H9 (cell line): ENCODE measurements around the gene OR6N1. TPM values are rescaled to one million over a fixed set of nuclear protein-coding genes. Genes with fewer than 3 reads are reported as not detected.

Experiments used
- DNase-seq: peaks from one replicate; pipeline ENCODE4 v3.0.0-alpha.2; 2017
- H2AFZ ChIP-seq: one replicate; pipeline ENCODE4 v1.6.1; 2013; ENCODE audit warnings: mild to moderate bottlenecking, low read length, control low read depth, moderate library complexity
- H2AK5ac ChIP-seq: 2 replicates; pipeline ENCODE4 v1.6.1; 2013; ENCODE audit warnings: low read length, control low read depth, mixed read lengths; ENCODE audit not compliant: insufficient read length
- H2BK120ac ChIP-seq: one replicate; pipeline ENCODE4 v1.6.1; 2013; ENCODE audit warnings: low read depth, mild to moderate bottlenecking, low read length, control low read depth, inconsistent platforms; ENCODE audit not compliant: poor library complexity, severe bottlenecking
- H2BK12ac ChIP-seq: 2 replicates; pipeline ENCODE4 v1.6.1; 2013; ENCODE audit warnings: low read length, control low read depth, mixed read lengths, low read depth; ENCODE audit not compliant: insufficient read length
- H2BK15ac ChIP-seq: 2 replicates; pipeline ENCODE4 v1.6.1; 2013; ENCODE audit warnings: low read depth, low read length, control low read depth
- H2BK20ac ChIP-seq: one replicate; pipeline ENCODE4 v1.6.1; 2013; ENCODE audit warnings: low read depth, mild to moderate bottlenecking, low read length, control low read depth, inconsistent platforms; ENCODE audit not compliant: poor library complexity, severe bottlenecking
- H2BK5ac ChIP-seq: 2 replicates; pipeline ENCODE4 v1.6.1; 2013; ENCODE audit warnings: low read length, control low read depth, mixed read lengths; ENCODE audit not compliant: insufficient read length
- H3K14ac ChIP-seq: 2 replicates; pipeline ENCODE4 v1.6.1; 2013; ENCODE audit warnings: low read length, control low read depth; ENCODE audit not compliant: insufficient read depth
- H3K18ac ChIP-seq: 2 replicates; pipeline ENCODE4 v1.6.1; 2013; ENCODE audit warnings: low read depth, mild to moderate bottlenecking, mixed read lengths, low read length, control low read depth; ENCODE audit not compliant: insufficient read length
- H3K23ac ChIP-seq: 2 replicates; pipeline ENCODE4 v1.6.1; 2013; ENCODE audit warnings: low read length, control low read depth, mixed read lengths, low read depth; ENCODE audit not compliant: insufficient read length
- H3K23me2 ChIP-seq: 2 replicates; pipeline ENCODE4 v1.6.1; 2013; ENCODE audit warnings: low read depth, mild to moderate bottlenecking, mixed read lengths, low read length, control low read depth; ENCODE audit not compliant: insufficient read length, poor library complexity, severe bottlenecking
- H3K27ac ChIP-seq: 2 replicates; pipeline ENCODE4 v1.5.1; 2013; ENCODE audit warnings: low read length, control low read depth, mixed read lengths, low read depth; ENCODE audit not compliant: insufficient read length
- H3K27me3 ChIP-seq: 2 replicates; pipeline ENCODE4 v1.6.1; 2013; ENCODE audit warnings: low read length, control low read depth, inconsistent platforms; ENCODE audit not compliant: insufficient read depth
- H3K4ac ChIP-seq: 2 replicates; pipeline ENCODE4 v1.6.1; 2013; ENCODE audit warnings: low read depth, mild to moderate bottlenecking, control low read depth, inconsistent platforms, low read length, moderate library complexity
- H3K4me1 ChIP-seq: 2 replicates; pipeline ENCODE4 v1.6.1; 2013; ENCODE audit warnings: low read length, control low read depth, inconsistent platforms; ENCODE audit not compliant: insufficient read depth
- H3K4me2 ChIP-seq: 2 replicates; pipeline ENCODE4 v1.6.1; 2013; ENCODE audit warnings: low read length, control low read depth, mixed read lengths; ENCODE audit not compliant: insufficient read length, insufficient read depth
- H3K56ac ChIP-seq: 2 replicates; pipeline ENCODE4 v1.6.1; 2013; ENCODE audit warnings: low read depth, mild to moderate bottlenecking, mixed read lengths, low read length, control low read depth; ENCODE audit not compliant: insufficient read length
- H3K79me1 ChIP-seq: 2 replicates; pipeline ENCODE4 v1.6.1; 2013; ENCODE audit warnings: low read depth, mild to moderate bottlenecking, moderate library complexity, low read length, control low read depth, inconsistent platforms; ENCODE audit not compliant: insufficient read depth, poor library complexity, severe bottlenecking
- H3K79me2 ChIP-seq: 2 replicates; pipeline ENCODE4 v1.6.1; 2013; ENCODE audit warnings: low read length, control low read depth, inconsistent platforms; ENCODE audit not compliant: insufficient read depth
- H3K9ac ChIP-seq: 2 replicates; pipeline ENCODE4 v1.6.1; 2013; ENCODE audit warnings: low read length, control low read depth, mixed read lengths; ENCODE audit not compliant: insufficient read length; ENCODE audit errors: extremely low read depth
- H3K9me3 ChIP-seq: one replicate; pipeline ENCODE4 v1.6.1; 2013; ENCODE audit warnings: low read depth, low read length, inconsistent platforms; ENCODE audit not compliant: control insufficient read depth
- H3T11ph ChIP-seq: one replicate; pipeline ENCODE4 v1.6.1; 2013; ENCODE audit warnings: mild to moderate bottlenecking, low read length, control low read depth, inconsistent platforms
- H4K20me1 ChIP-seq: one replicate; pipeline ENCODE4 v1.6.1; 2013; ENCODE audit not compliant: control insufficient read depth, insufficient read length, insufficient read depth
- H4K5ac ChIP-seq: 2 replicates; pipeline ENCODE4 v1.6.1; 2013; ENCODE audit warnings: low read depth, mild to moderate bottlenecking, mixed read lengths, low read length, control low read depth; ENCODE audit not compliant: insufficient read length
- H4K8ac ChIP-seq: replicated peaks from 2 replicates; pipeline ENCODE4 v1.6.1; 2013; ENCODE audit warnings: low read length, control low read depth, mixed read lengths, low read depth; ENCODE audit not compliant: insufficient read length
- H4K91ac ChIP-seq: 2 replicates; pipeline ENCODE4 v1.6.1; 2013; ENCODE audit warnings: low read depth, mild to moderate bottlenecking, moderate library complexity, mixed read lengths, low read length, control low read depth; ENCODE audit not compliant: insufficient read length
- H3K27ac Mint-ChIP-seq, 3 experiments: 2 replicates in 2 of 3; 3 replicates in 1 of 3; pipeline ENCODE4 v1.8.0; 2020 to 2021; ENCODE audit warnings: mixed read lengths in 3 of 3, mild to moderate bottlenecking in 1 of 3, moderate library complexity in 1 of 3
- H3K27me3 Mint-ChIP-seq: 2 replicates; pipeline ENCODE4 v1.8.0; 2021; ENCODE audit warnings: low read depth, mild to moderate bottlenecking, moderate library complexity, mixed read lengths
- H3K36me3 Mint-ChIP-seq, 3 experiments: 2 replicates in 2 of 3; 3 replicates in 1 of 3; pipeline ENCODE4 v1.8.0; 2020 to 2021; ENCODE audit warnings: low read depth in 3 of 3, mixed read lengths in 3 of 3; ENCODE audit not compliant: insufficient read depth in 1 of 3
- H3K4me1 Mint-ChIP-seq, 2 experiments: 2 replicates each; pipeline ENCODE4 v1.8.0; 2020; ENCODE audit warnings: mixed read lengths in 2 of 2
- H3K4me3 Mint-ChIP-seq, 2 experiments: 2 replicates in 1 of 2; 3 replicates in 1 of 2; pipeline ENCODE4 v1.8.0; 2020 to 2021; ENCODE audit warnings: mild to moderate bottlenecking in 2 of 2, mixed read lengths in 2 of 2, moderate library complexity in 1 of 2
- H3K9me3 Mint-ChIP-seq, 2 experiments: 2 replicates in 1 of 2; 3 replicates in 1 of 2; pipeline ENCODE4 v1.8.0; 2020; ENCODE audit warnings: mild to moderate bottlenecking in 2 of 2, mixed read lengths in 2 of 2, moderate library complexity in 1 of 2
- CTCF ChIP-seq: fragments of 200-600 bp; sonication (generic); conservative IDR thresholded peaks from 3 replicates; pipeline ENCODE4 v1.8.0; 2021; ENCODE audit warnings: antibody characterized with exemption, mild to moderate bottlenecking
- WGBS: extraction: QIAGEN DNeasy Blood & Tissue Kit; methylation state at CpG from one replicate; pipeline ENCODE4 v1.1.7; 2013; ENCODE audit warnings: missing lambda C conversion rate, low lambda C conversion rate, mixed read lengths; ENCODE audit not compliant: insufficient read length; ENCODE audit errors: extremely low coverage; 5-methylcytosine and 5-hydroxymethylcytosine counted together
- total RNA-seq: library from RNA; stranded (reverse); gene quantifications from 2 replicates; pipeline ENCODE4 v1.2.1, GENCODE V29; 2021

The OR6N1 gene
- total RNA-seq, 1 experiment from 2014 or later = not detected

- no peak overlapping the region for H2BK20ac ChIP-seq
- no peak overlapping the region for H3K14ac ChIP-seq
- no peak overlapping the region for H3T11ph ChIP-seq
- H3K23me2 ChIP-seq = no peaks in the 10 kb centered on the region
- no peaks in the 10 kb centered on the region for H3K27me3 ChIP-seq
- H3K23ac ChIP-seq = no peak overlapping the region
- no peak overlapping the region for H4K5ac ChIP-seq
- no peaks in the 10 kb centered on the region for H3K79me2 ChIP-seq
- H3K4me2 ChIP-seq = no peak overlapping the region
- H2BK120ac ChIP-seq = no peak overlapping the region
- no peaks in the 10 kb centered on the region for H3K9me3 Mint-ChIP-seq
- no peak overlapping the region for H2AFZ ChIP-seq
- peak overlapping the region; percentile 82 for H3K56ac ChIP-seq
- H3K4ac ChIP-seq = no peak overlapping the region
- no peak overlapping the region for H2AK5ac ChIP-seq
- H3K36me3 Mint-ChIP-seq = no peaks in the 10 kb centered on the region
- no peak overlapping the region for H3K27ac Mint-ChIP-seq
- H4K8ac ChIP-seq = no peak overlapping the region
- whole genome bisulfite sequencing = no CpG with 5 or more reads among the region's 5 CpGs
- no peak overlapping the region for H3K18ac ChIP-seq
- no peaks in the 10 kb centered on the region for H3K9me3 ChIP-seq
- no peak for DNase-seq
- no peaks in the 10 kb centered on the region for H3K4me1 Mint-ChIP-seq
- H2BK15ac ChIP-seq = no peak overlapping the region
- H3K79me1 ChIP-seq = no peaks in the 10 kb centered on the region
- H3K27me3 Mint-ChIP-seq = no peaks in the 10 kb centered on the region; the same call in 1 of the 2 replicates
- no peak overlapping the region for H2BK12ac ChIP-seq
- no peaks in the 10 kb centered on the region for H4K20me1 ChIP-seq
- no peak overlapping the region for H3K27ac ChIP-seq
- H2BK5ac ChIP-seq = no peak overlapping the region
- H4K91ac ChIP-seq = no peak overlapping the region
- no peaks in the 10 kb centered on the region for H3K4me1 ChIP-seq
- no peak overlapping the region for H3K9ac ChIP-seq
- H3K4me3 Mint-ChIP-seq = no peak overlapping the region
- no peak for TF ChIP-seq CTCF
Measured at GRCh38 chr1:158724442-158724841, 47.6 kb downstream of the OR6N1 start.
